ENCODE measurements around the gene CREB3L2.

GRCh38 chr7:137956591-137956990 is 45.3 kb downstream of the CREB3L2 start:
- TF ChIP-seq CTCF (conservative IDR thresholded peaks at IDR 0.05) (no peak), ZFX (IDR thresholded peaks at IDR 0.05) (no peak)
